Diencephalon (tissue), 1 donor: ENCODE results near the gene SCFD1. TPM values are rescaled to one million over a fixed set of nuclear protein-coding genes. Genes with fewer than 3 reads are reported as not detected.

Source experiments
- total RNA-seq: library from RNA; depleted of rRNA; stranded (reverse); fragments of >200 nt; gene quantifications from one replicate; pipeline ENCODE4 v1.2.3, GENCODE V29; 2014

The SCFD1 gene, protein sequence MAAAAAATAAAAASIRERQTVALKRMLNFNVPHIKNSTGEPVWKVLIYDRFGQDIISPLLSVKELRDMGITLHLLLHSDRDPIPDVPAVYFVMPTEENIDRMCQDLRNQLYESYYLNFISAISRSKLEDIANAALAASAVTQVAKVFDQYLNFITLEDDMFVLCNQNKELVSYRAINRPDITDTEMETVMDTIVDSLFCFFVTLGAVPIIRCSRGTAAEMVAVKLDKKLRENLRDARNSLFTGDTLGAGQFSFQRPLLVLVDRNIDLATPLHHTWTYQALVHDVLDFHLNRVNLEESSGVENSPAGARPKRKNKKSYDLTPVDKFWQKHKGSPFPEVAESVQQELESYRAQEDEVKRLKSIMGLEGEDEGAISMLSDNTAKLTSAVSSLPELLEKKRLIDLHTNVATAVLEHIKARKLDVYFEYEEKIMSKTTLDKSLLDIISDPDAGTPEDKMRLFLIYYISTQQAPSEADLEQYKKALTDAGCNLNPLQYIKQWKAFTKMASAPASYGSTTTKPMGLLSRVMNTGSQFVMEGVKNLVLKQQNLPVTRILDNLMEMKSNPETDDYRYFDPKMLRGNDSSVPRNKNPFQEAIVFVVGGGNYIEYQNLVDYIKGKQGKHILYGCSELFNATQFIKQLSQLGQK
- 149 TPM for total RNA-seq

DNA sequence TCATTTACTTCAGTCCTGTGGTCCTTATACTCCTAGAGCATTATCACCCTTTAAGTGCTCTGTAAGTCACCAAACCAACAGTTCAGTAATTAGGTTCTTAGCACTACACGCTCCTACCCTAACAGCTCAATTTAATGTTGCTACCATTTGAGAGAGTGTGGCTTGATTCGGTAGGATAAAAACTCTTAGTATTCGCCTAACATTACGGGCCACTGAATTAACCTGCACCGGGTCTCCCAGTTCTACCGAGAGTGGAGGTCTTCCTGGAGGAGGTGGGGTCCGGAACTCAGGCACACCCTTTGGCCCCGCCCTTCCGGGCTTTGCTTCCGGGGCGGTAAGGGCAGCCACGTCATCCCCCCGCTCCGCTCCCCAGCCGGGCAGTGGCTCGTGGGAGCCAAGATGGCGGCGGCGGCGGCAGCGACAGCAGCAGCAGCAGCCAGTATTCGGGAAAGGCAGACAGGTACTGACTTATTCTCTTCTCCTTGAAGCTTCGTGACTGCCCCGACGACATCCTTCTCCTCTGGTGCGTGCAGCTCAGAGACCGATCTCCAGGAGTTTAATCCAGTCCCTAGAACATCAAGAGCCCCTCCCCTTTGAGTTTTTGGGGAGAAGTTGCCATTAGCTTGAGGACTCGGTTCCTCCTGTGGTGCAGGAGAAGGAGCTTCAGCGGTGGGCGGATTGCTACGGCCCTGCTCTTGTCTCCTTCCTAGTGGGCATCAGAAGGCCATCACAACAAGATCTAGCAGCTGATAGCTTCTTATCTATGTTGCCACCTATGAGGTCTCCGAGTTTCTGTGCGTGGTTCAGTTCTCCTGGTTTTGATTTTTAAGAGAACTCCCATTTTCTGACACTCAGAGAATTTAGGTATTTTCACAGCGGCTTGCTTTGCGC is at the start of gene SCFD1:
Gene SCFD1, plus strand, starts transcription at position 380 of the 891 bp plus-strand sequence. Its CDS starts 20 bp downstream, at position 400.

Other genes with a start within 250 kb of the SCFD1 start
- gene G2E3, start 63.2 kb upstream of the SCFD1 start, total RNA-seq, result 42.2 TPM